Measurements from ENCODE around the gene SP5. TPM values are rescaled to one million over a fixed set of nuclear protein-coding genes. Genes with fewer than 3 reads are reported as not detected.

Gene SP5
- total RNA-seq, 3 donors from 2014 or later (not counting 1 experiment from before 2014, with no cell fraction given): not detected

- H3K36me3 Mint-ChIP-seq: no peaks in the 10 kb centered on the region
- intact Hi-C loops (cut with micrococcal nuclease): no loop called here
- peaks cover 15 to 16% of the 10 kb centered on the region in 2 donors for H3K27me3 Mint-ChIP-seq (ENCODE audit: low read depth in 2 of 2)
- Histone ChIP-seq H3K4me3 (ENCODE audit: low read length) (no peak overlapping the region), H3K27ac (ENCODE audit: low read length) (no peak overlapping the region), H3K36me3 (ENCODE audit: control insufficient read depth, insufficient read depth, low read length) (no peaks in the 10 kb centered on the region), H3K27me3 (ENCODE audit: control insufficient read depth, insufficient read depth, low read length) (peaks cover 2% of the 10 kb centered on the region), H3K4me1 (ENCODE audit: control insufficient read depth, insufficient read depth, low read length) (no peaks in the 10 kb centered on the region), H3K9me3 (ENCODE audit: control insufficient read depth, insufficient read depth, low read length) (no peaks in the 10 kb centered on the region)
- H3K9me3 Mint-ChIP-seq: no peaks in the 10 kb centered on the region
- 76% methylated on average over 4 of the region's 6 CpGs for WGBS (ENCODE audit: insufficient coverage)
- no peak overlapping the region for H3K27ac Mint-ChIP-seq
- ATAC-seq: no peak
- no peaks in the 10 kb centered on the region for H3K4me1 Mint-ChIP-seq
- H3K4me3 Mint-ChIP-seq: no peak overlapping the region
- no peak for DNase-seq
- no peak for TF ChIP-seq CTCF (IDR thresholded peaks at IDR 0.05)
These were observed 19.4 kb upstream of the SP5 start for GRCh38 chr2:170695521-170696410.

GRCh38 chr2:170696948-170697347, 18.2 kb upstream of the SP5 start:
- no peak overlapping the region for H3K4me3 Mint-ChIP-seq
- no peaks in the 10 kb centered on the region for H3K4me1 ChIP-seq (ENCODE audit: control insufficient read depth, insufficient read depth, low read length)
- WGBS (ENCODE audit: insufficient coverage): 84% methylated on average over 3 of the region's 3 CpGs

GRCh38 chr2:170701011-170701410, 14.1 kb upstream of the SP5 start:
- H3K4me3 ChIP-seq (ENCODE audit: low read length): no peak overlapping the region
- Mint-ChIP-seq H3K9me3 (no peaks in the 10 kb centered on the region), H3K27ac (no peak overlapping the region), H3K4me3 (no peak overlapping the region), H3K4me1 (no peaks in the 10 kb centered on the region), H3K27me3 (ENCODE audit: low read depth in 2 of 2) (peaks cover 29 to 44% of the 10 kb centered on the region in 2 donors), H3K36me3 (no peaks in the 10 kb centered on the region)
- H3K36me3 ChIP-seq (ENCODE audit: control insufficient read depth, insufficient read depth, low read length): no peaks in the 10 kb centered on the region
- 76% methylated on average over 4 of the region's 4 CpGs for WGBS (ENCODE audit: insufficient coverage)
- TF ChIP-seq CTCF (IDR thresholded peaks at IDR 0.05): no peak
- ATAC-seq (no peak), DNase-seq (no peak)
- intact Hi-C loops (cut with micrococcal nuclease): no loop called here
- H3K27me3 ChIP-seq (ENCODE audit: control insufficient read depth, insufficient read depth, low read length): peaks cover 5% of the 10 kb centered on the region
- H3K9me3 ChIP-seq (ENCODE audit: control insufficient read depth, insufficient read depth, low read length): no peaks in the 10 kb centered on the region
- no peak overlapping the region for H3K27ac ChIP-seq (ENCODE audit: low read length)
- no peaks in the 10 kb centered on the region for H3K4me1 ChIP-seq (ENCODE audit: control insufficient read depth, insufficient read depth, low read length)

More at GRCh38 chr2:170696948-170697347, 18.2 kb upstream of the SP5 start:
- no peak overlapping the region for H3K4me3 ChIP-seq (ENCODE audit: low read length)
- no peak for TF ChIP-seq CTCF (IDR thresholded peaks at IDR 0.05)
- no peak for ATAC-seq
- H3K9me3 Mint-ChIP-seq: no peaks in the 10 kb centered on the region
- no peak for DNase-seq
- peaks cover 2% of the 10 kb centered on the region for H3K27me3 ChIP-seq (ENCODE audit: control insufficient read depth, insufficient read depth, low read length)
- H3K27me3 Mint-ChIP-seq (ENCODE audit: low read depth in 2 of 2): peaks cover 24 to 27% of the 10 kb centered on the region in 2 donors
- H3K9me3 ChIP-seq (ENCODE audit: control insufficient read depth, insufficient read depth, low read length): no peaks in the 10 kb centered on the region
- no peaks in the 10 kb centered on the region for H3K36me3 ChIP-seq (ENCODE audit: control insufficient read depth, insufficient read depth, low read length)
- H3K4me1 Mint-ChIP-seq: no peaks in the 10 kb centered on the region
- H3K27ac Mint-ChIP-seq: no peak overlapping the region
- intact Hi-C loops (cut with micrococcal nuclease): no loop called here
- H3K36me3 Mint-ChIP-seq: no peaks in the 10 kb centered on the region
- H3K27ac ChIP-seq (ENCODE audit: low read length): no peak overlapping the region
